Measurements from ENCODE around the gene DPH1. TPM values are rescaled to one million over a fixed set of nuclear protein-coding genes. Genes with fewer than 3 reads are reported as not detected.
A peak's percentile ranks its signal among the peaks of the same experiment; 100 is the strongest.
"Not testable (repeated sequence)": the region's sequence is repeated elsewhere in the genome, so short reads cannot be mapped to it uniquely, and the experiment has no call there.

DPH1 gene
- 21.0 and 24.9 TPM in 2 replicates for total RNA-seq (2014; rRNA removed; shearing (Covaris generic))

GRCh38 chr17:2029911-2030778 is at the start of gene DPH1:
TSS of gene DPH1 (plus strand) at chr17:2030153. CDS start at chr17:2030170, 17 bp downstream.
- Histone ChIP-seq H3K36me3 (peaks cover 3% of the 10 kb centered on the region), H3K4me1 (replicated peaks) (peaks cover 20% of the 10 kb centered on the region), H3K27me3 (replicated peaks) (peaks cover 14% of the 10 kb centered on the region), H3K4me3 (peak within 1 kb of the TSS; percentile 90), H3K9me3 (replicated peaks) (no peaks in the 10 kb centered on the region), H3K27ac (peak within 1 kb of the TSS; percentile 22)
- DNase-seq (ENCODE audit: low read depth in 1 of 2, low spot score in 2 of 2), result peak; percentile 74 to 90

- DNase-seq (ENCODE audit: low read depth in 1 of 2, low spot score in 2 of 2), result no peak
- peaks cover 14% of the 10 kb centered on the region for H3K27me3 ChIP-seq (replicated peaks)
- H3K9me3 ChIP-seq (replicated peaks), result no peaks in the 10 kb centered on the region
- H3K36me3 ChIP-seq, result no peaks in the 10 kb centered on the region
- H3K4me1 ChIP-seq (replicated peaks), result no peaks in the 10 kb centered on the region
- H3K4me3 ChIP-seq, result no peak overlapping the region
- H3K27ac ChIP-seq, result no peak overlapping the region
Measured at GRCh38 chr17:1980665-1981250, 49.2 kb upstream of the DPH1 start.

GRCh38 chr17:1982793-1983366 is 47.1 kb upstream of the DPH1 start:
- not testable (repeated sequence) for H3K4me3 ChIP-seq; H3K36me3 ChIP-seq; H3K27me3 ChIP-seq (replicated peaks); H3K4me1 ChIP-seq (replicated peaks); H3K9me3 ChIP-seq (replicated peaks); DNase-seq (ENCODE audit: low read depth in 1 of 2, low spot score in 2 of 2); H3K27ac ChIP-seq

DNA sequence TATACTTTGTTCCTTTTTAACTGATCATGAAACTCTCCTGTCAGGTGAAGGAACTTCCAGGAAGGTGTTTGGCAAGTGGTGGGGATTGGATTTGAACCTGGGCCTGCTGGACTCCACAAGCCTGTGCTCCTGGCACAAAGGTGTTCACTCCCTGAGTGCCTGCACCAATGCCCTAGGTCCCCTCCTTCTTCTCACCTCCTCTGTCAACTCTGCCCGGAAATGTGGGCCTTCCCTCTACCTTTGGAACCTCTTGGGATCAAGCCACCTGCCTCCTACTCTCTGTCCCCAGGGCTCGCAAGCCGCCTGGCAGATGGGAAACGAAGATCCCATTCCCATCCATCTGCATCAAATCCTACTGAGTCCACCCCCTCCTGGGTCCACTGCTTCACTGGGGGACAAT is 44.9 kb upstream of the DPH1 start:
- H3K27me3 ChIP-seq (replicated peaks), result no peaks in the 10 kb centered on the region
- H3K4me1 ChIP-seq (replicated peaks), result peaks cover 16% of the 10 kb centered on the region
- H3K27ac ChIP-seq, result no peak overlapping the region
- no peak overlapping the region for H3K4me3 ChIP-seq
- no peak for DNase-seq (ENCODE audit: low read depth in 1 of 2, low spot score in 2 of 2)
- no peaks in the 10 kb centered on the region for H3K36me3 ChIP-seq
- no peaks in the 10 kb centered on the region for H3K9me3 ChIP-seq (replicated peaks)

GRCh38 chr17:1985686-1986085 is 44.3 kb upstream of the DPH1 start:
- Histone ChIP-seq H3K27ac (no peak overlapping the region), H3K4me3 (no peak overlapping the region), H3K4me1 (replicated peaks) (peaks cover 16% of the 10 kb centered on the region), H3K36me3 (no peaks in the 10 kb centered on the region), H3K27me3 (replicated peaks) (no peaks in the 10 kb centered on the region), H3K9me3 (replicated peaks) (no peaks in the 10 kb centered on the region)
- DNase-seq (ENCODE audit: low read depth in 1 of 2, low spot score in 2 of 2), result no peak

- no peak overlapping the region for H3K4me3 ChIP-seq
- H3K9me3 ChIP-seq (replicated peaks), result no peaks in the 10 kb centered on the region
- H3K36me3 ChIP-seq, result no peaks in the 10 kb centered on the region
- H3K27me3 ChIP-seq (replicated peaks), result no peaks in the 10 kb centered on the region
- peaks cover 16% of the 10 kb centered on the region for H3K4me1 ChIP-seq (replicated peaks)
- no peak for DNase-seq (ENCODE audit: low read depth in 1 of 2, low spot score in 2 of 2)
- H3K27ac ChIP-seq, result no peak overlapping the region
Measured at GRCh38 chr17:1986783-1987451, 43.0 kb upstream of the DPH1 start.

GRCh38 chr17:1989135-1989534 is 40.8 kb upstream of the DPH1 start:
- Histone ChIP-seq H3K27me3 (replicated peaks) (no peaks in the 10 kb centered on the region), H3K4me3 (no peak overlapping the region), H3K4me1 (replicated peaks) (peaks cover 16% of the 10 kb centered on the region), H3K36me3 (no peaks in the 10 kb centered on the region), H3K9me3 (replicated peaks) (no peaks in the 10 kb centered on the region), H3K27ac (0 out of 2 replicates have a peak overlapping the region, but pooled peaks have one; percentile 34)
- peak; percentile 52 to 68 for DNase-seq (ENCODE audit: low read depth in 1 of 2, low spot score in 2 of 2)

GRCh38 chr17:1992541-1992940 is 37.4 kb upstream of the DPH1 start:
- Histone ChIP-seq H3K27ac (no peak overlapping the region), H3K4me3 (no peak overlapping the region), H3K9me3 (replicated peaks) (no peaks in the 10 kb centered on the region), H3K4me1 (replicated peaks) (peaks cover 16% of the 10 kb centered on the region), H3K27me3 (replicated peaks) (no peaks in the 10 kb centered on the region), H3K36me3 (no peaks in the 10 kb centered on the region)
- DNase-seq (ENCODE audit: low read depth in 1 of 2, low spot score in 2 of 2), result no peak

DNA sequence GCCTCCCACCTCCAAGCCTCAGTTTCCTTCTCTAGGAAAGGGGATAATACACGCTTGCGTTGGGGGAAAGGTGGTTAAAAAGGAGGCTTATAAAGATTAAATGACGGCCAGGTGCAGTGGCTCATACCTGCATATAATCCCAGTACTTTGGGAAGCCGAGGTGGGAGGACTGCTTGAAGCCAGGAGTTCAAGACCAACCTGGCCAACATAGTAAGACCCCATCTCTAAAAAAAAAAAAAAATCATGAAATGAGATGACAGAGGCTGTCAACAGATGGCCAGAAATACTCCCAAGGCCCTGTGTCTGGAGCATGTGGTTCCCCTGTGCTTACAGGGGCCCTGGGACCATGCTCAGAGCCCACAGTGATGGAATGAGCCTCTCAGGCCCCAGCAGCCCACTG is 35.2 kb upstream of the DPH1 start:
- H3K27me3 ChIP-seq (replicated peaks), result no peaks in the 10 kb centered on the region; the same call in 1 of the 2 replicates
- no peak overlapping the region for H3K4me3 ChIP-seq
- DNase-seq (ENCODE audit: low read depth in 1 of 2, low spot score in 2 of 2), result no peak
- peaks cover 8% of the 10 kb centered on the region for H3K4me1 ChIP-seq (replicated peaks)
- no peaks in the 10 kb centered on the region for H3K36me3 ChIP-seq
- no peak overlapping the region for H3K27ac ChIP-seq
- H3K9me3 ChIP-seq (replicated peaks), result no peaks in the 10 kb centered on the region

DNA sequence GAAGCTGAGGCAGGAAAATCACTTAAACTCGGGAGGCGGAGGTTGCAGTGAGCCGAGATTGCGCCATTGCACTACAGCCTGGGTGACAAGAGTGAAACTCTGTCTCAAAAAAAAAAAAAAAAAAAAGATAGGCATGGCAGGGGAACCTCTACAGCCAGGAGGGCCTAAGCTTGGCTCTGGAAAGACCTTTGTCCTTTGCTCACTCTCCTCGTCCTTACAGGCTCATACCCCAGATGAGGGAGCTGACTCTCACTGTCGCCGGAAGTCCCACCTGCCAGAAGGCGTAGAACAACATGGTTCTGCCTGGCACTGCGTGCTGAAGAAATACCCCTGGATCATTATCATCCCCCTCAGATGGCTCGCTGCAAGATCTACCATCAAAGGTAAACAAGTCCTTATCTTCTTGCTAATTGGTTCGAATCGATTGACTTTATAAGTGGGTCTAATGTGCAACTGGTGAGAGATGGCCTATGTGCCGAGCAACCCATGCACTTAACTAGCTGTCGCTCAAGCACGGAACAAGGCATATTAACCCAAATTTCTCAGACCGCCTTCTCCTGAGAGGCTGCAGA is 34.5 kb upstream of the DPH1 start:
- Histone ChIP-seq H3K9me3 (replicated peaks) (no peaks in the 10 kb centered on the region), H3K4me3 (no peak overlapping the region), H3K36me3 (no peaks in the 10 kb centered on the region), H3K27me3 (replicated peaks) (no peaks in the 10 kb centered on the region; the same call in 1 of the 2 replicates), H3K27ac (no peak overlapping the region), H3K4me1 (replicated peaks) (peaks cover 12% of the 10 kb centered on the region)
- no peak for DNase-seq (ENCODE audit: low read depth in 1 of 2, low spot score in 2 of 2)

GRCh38 chr17:1995907-1996799 is 33.8 kb upstream of the DPH1 start:
- Histone ChIP-seq H3K9me3 (replicated peaks) (no peaks in the 10 kb centered on the region), H3K27ac (no peak overlapping the region), H3K4me3 (no peak overlapping the region), H3K4me1 (replicated peaks) (peaks cover 12% of the 10 kb centered on the region), H3K27me3 (replicated peaks) (no peaks in the 10 kb centered on the region; the same call in 1 of the 2 replicates), H3K36me3 (no peaks in the 10 kb centered on the region)
- DNase-seq (ENCODE audit: low read depth in 1 of 2, low spot score in 2 of 2), result no peak

- Histone ChIP-seq H3K4me3 (no peak overlapping the region), H3K27me3 (replicated peaks) (no peaks in the 10 kb centered on the region; the same call in 1 of the 2 replicates), H3K36me3 (no peaks in the 10 kb centered on the region), H3K27ac (no peak overlapping the region), H3K9me3 (replicated peaks) (no peaks in the 10 kb centered on the region), H3K4me1 (replicated peaks) (peaks cover 12% of the 10 kb centered on the region)
- no peak for DNase-seq (ENCODE audit: low read depth in 1 of 2, low spot score in 2 of 2)
Measured at GRCh38 chr17:1996800-1997288, 33.1 kb upstream of the DPH1 start.
